HG02623 (cell line): ENCODE measurements around the gene TCP11.

Source experiments
- ATAC-seq: cut with Tn5 transposase; IDR thresholded peaks from one replicate; pipeline ENCODE4 v1.9.1; 2021; ENCODE audit warnings: moderate library complexity; ENCODE audit not compliant: unreplicated experiment

The TCP11 gene

DNA sequence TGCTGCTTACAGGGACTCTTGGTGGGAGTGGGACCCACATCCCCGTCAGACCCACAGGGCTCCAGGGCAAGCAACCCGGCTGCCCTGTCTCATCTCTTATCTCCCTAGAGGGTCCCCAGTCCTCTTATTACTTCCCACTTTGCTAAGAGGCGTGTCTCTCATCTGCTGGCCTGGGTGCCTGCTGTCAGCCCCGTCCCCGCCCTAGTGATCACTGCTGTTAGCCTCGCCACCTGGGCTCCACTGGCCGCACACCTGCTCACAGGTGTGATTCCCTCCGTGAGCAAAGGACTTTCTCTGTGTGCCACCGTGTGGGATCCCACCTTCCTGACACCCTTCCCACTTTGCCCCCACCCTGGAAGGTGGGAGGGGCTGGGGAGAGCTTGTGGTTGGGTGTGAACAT lies 57.6 kb downstream of the TCP11 start:
- ATAC-seq, result no peak

DNA sequence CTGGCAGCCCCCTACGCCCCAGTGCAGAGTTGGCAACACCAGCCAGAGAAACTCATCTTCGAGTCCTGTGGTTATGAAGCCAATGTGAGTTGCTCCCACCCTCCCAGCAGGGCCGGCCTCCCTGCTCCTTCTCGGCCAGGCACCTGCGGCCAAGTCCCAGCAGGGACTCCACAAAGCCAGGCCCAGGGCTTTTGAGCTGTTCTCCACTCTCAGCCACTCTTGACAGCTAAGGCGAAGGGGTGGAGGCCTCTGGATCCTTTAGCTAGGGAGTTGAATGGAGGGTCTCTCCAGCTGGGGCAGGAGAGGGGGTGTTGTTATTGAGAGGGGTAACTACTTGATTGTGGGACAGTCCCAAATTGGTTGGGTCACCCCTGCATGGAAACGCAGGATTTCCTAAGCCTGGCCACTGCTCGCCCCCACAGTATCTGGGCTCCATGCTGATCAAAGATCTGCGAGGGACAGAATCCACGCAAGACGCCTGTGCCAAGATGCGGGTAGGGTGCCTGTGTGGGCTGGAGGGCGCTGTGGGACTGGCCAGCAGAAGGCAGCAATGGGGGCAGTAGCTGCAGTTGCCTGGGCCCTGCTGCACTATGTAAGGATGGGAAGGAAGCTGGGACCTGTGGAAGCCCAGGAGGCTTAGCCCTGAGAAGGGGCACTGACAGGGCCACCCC lies 58.3 kb downstream of the TCP11 start:
- no peak for ATAC-seq

DNA sequence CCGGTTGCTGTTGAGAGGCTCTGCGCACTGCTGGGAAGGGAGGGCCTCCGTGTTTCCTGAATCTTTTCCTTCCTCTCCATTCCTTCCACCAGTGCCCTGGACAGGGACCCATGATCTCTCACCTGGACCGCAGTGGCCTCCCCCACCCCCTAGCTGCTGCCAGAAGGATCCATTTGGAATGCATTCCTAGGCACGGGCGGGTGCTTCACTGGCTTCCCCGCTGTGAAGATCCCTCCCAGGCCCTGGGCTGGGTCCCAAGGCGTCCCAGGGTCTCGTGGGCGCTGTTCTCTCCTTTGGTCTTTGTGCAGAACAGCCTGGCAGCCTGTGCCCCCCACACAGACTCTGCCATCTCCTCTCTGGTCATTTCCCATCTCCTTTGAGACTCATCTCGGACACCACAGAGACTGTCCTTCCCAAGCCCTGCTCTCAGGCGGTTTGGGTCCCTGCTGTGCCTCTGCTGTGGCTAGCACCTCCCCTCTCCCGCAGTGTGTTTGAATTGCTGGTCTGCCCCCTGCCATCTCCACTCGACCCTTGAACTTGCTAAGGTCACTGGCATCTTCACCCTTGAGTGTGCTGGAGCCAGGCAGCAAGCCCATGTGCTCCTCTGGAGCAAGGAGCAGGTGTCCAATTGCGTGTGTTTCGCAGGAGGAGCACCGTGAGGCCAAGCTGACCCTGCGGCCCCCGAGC lies 59.0 kb downstream of the TCP11 start:
- no peak for ATAC-seq

- ATAC-seq, result no peak
Measured at GRCh38 chr6:35081426-35081851, 59.7 kb downstream of the TCP11 start.

GRCh38 chr6:35080821-35081425 lies 60.2 kb downstream of the TCP11 start:
- ATAC-seq, result no peak

DNA sequence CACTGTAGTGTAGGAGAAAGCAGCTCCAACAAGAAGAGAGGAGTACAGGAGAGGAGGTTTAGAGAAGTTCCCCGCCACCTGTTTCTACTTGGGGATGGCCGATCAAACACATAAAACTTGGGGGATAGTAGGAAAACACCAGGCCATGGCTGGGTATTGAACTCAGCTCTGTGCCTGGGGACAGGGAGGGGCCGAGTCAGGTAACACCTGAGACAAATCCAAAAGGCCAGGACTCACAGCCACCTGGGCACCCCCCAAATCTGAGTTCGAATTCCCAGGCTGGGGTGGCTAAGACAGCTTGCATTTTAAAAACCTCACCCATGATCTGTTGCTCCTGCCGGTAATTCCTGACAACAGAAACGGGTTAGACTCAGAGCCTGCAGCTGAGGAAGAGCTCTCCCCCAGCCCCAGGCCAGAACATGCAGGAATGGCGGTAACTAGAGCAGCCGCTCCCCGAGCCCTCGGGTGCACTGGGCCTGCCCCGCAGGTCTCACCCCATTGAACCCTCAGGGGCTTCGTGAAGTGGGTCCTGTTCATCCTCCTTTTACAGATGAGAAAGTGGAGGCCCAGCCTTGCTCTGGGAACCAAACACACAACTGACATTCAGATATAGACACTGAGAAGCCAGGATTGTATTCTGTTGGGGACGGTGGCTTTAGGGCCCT lies 61.0 kb downstream of the TCP11 start:
- no peak for ATAC-seq

DNA sequence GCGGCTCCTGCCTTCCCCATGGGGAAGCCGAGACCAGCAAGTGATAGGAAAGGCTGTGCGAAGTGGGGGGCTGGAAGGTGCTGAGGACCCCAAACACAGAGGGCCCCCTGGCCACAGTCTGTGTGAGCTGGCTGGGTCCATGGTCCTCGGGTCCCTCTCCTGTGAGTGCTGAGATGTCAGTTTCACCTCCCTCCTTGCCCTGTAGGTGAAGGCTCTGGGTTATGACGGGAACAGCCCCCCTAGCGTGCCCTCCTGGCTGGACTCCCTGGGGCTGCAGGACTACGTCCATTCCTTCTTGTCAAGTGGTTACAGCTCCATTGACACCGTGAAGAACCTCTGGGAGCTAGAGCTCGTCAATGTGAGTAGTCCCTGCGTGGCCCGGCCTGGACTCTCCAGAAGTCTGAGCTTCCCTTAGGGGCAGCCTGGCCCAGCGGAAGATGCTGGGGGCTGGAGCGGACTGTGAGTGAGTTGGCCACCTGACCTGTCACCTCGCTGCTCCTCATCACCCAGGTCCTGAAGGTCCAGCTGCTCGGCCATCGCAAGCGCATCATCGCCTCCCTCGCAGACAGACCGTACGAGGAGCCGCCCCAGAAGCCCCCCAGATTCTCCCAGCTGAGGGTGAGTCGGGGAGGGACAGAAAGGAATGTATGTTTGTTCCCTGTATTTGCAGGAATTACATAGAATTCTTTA lies 61.7 kb downstream of the TCP11 start:
- ATAC-seq, result no peak

- ATAC-seq, result no peak
Measured at GRCh38 chr6:35078896-35079295, 62.2 kb downstream of the TCP11 start.

GRCh38 chr6:35078226-35078850 lies 62.8 kb downstream of the TCP11 start:
- no peak for ATAC-seq

DNA sequence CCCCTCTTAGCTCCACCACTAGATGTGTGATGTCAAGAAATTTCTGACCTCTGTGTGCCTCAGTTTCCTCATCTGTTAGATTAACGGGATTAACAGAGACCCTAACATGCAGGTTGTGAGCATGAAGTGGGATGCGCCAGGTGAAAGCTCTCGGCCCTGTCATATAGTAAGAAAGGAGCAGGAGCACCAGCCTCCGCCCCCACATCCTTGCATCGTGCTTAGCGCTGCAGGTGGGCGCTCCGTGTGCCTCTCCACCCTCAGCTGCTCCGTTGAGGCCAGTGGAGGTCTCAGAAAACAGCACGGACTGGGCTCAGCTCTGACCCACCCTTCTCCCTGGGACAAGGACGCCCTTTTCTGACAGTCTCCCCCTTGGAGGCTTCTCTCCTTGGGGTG lies 63.4 kb downstream of the TCP11 start:
- ATAC-seq, result no peak

- ATAC-seq, result no peak
Measured at GRCh38 chr6:35076997-35077712, 64.0 kb downstream of the TCP11 start.

DNA sequence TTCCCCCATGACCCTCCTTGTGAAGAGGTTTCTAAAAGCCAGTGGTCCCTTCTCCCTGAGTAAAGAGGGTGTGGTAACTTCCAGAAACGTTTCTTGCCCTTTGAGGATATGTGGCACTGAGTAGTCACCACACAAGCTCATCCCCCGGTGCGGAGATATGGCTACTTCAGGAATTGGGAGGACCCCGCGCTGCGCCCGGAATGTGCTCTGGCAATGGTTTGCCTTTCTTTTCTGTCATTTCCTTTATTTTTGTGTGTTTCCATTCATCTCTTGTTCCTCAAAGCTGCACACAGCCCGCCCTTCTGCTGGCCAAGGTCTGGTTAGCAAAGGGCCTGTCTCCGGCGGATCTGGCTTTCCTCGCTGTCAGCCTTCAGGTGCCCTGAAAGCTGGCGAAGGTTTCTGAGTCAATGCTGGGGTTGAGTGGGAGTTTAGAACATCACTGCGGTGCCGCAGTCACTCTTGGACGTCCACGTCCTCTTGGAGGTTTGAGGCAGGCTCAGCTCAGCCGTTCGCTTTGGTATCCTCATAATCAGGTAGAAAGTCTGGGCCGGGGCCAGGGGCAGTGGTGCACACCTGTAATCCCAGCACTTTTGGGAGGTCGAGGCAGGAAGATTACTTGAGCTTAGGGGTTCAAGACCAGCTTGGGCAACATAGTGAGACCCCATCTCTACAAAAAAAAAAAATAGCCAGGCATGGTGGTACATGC lies 67.2 kb downstream of the TCP11 start:
- no peak for ATAC-seq

GRCh38 chr6:35073211-35073610 lies 67.9 kb downstream of the TCP11 start:
- no peak for ATAC-seq

- ATAC-seq, result no peak
Measured at GRCh38 chr6:35072698-35073055, 68.5 kb downstream of the TCP11 start.

GRCh38 chr6:35072051-35072697 lies 69.0 kb downstream of the TCP11 start:
- no peak for ATAC-seq

DNA sequence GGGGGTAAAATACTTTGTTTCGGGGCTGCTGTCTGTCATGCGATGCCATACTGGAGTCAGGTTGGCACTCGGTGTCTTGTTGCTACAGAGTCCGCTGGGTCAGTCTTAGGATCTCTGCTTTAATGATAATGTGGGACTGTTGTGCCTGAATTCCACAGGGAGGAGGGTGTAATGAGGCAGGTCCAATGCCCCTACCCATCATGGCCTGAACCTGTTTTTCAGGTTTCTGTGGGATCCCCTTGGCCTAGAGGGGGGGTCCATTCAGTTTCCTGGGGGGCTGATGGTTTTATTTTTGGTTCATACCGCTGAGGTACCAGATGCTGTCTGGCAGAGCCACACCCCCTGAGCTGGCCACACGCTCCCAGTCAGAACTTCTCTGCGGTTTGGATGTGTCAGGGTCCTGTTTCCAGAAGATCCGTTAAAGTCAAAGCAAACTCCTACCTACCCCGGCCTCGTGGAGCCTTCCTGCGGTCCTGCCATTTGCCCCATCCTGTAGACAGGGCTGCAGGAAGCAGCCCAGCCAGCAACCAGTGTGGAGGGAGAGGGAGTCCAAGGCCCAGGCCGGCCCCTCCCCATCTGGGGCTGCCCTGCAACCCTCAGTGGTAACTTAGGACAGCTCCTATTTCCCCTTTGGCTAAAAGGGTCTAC lies 69.7 kb downstream of the TCP11 start:
- no peak for ATAC-seq

DNA sequence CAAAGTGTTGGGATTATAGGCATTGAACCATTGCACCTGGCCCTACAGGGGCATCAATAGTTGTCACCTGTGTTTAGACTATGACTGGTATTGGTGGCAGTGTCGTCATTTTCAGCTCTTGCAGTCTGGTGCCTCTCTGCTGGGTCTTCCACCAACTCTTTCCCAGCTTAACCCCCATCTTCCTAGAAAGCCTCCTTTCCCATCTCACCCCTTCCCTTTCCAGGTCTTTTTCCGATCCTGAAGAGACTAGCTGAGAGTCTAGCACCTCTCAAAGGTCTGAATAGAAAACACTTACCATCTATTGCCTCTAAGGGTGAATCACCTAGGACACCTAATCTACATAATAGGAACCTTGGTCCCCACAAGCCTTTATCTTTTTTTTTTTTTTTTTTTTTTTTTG lies 71.0 kb downstream of the TCP11 start:
- no peak for ATAC-seq

GRCh38 chr6:35069262-35069661 lies 71.9 kb downstream of the TCP11 start:
- ATAC-seq, result no peak

DNA sequence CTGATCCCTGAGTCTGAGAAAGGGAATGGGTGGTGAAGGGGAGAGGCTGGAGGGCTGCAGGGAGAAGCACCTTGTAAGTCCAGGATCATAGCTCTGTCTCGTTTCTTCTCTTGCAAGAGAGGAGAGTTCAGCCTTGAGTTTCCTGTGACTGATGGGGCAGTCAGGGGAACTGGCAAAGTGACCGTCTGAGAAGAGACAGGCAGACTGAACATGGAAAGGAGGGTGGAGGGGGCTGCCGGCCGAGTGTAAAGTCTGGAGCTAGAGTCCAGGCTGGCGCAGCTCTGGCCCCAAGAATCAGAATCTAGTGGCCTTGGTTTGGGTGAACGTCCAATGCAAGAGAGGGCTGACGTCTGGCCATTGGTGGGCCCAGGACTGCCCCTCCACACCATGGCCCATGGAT lies 72.5 kb downstream of the TCP11 start:
- no peak for ATAC-seq
